ENCODE data around the gene PIK3R6.

Gene PIK3R6

GRCh38 chr17:8835631-8836364, 31.7 kb downstream of the PIK3R6 start:
- H3K4me3 ChIP-seq (ENCODE audit: low read depth, low read length) = no peak overlapping the region
- DNase-seq (ENCODE audit: low read depth) = no peak

- no peak for DNase-seq (ENCODE audit: low read depth)
- no peak overlapping the region for H3K4me3 ChIP-seq (ENCODE audit: low read depth, low read length)
Observed at GRCh38 chr17:8835106-8835505, 32.4 kb downstream of the PIK3R6 start.

GRCh38 chr17:8832711-8833352, 34.6 kb downstream of the PIK3R6 start:
- DNase-seq (ENCODE audit: low read depth) = no peak
- no peak overlapping the region for H3K4me3 ChIP-seq (ENCODE audit: low read depth, low read length)

GRCh38 chr17:8831234-8831849, 36.1 kb downstream of the PIK3R6 start:
- H3K4me3 ChIP-seq (ENCODE audit: low read depth, low read length) = no peak overlapping the region
- no peak for DNase-seq (ENCODE audit: low read depth)

- no peak overlapping the region for H3K4me3 ChIP-seq (ENCODE audit: low read depth, low read length)
- no peak for DNase-seq (ENCODE audit: low read depth)
Observed at GRCh38 chr17:8830141-8830540, 37.3 kb downstream of the PIK3R6 start.

- H3K4me3 ChIP-seq (ENCODE audit: low read depth, low read length) = no peak overlapping the region
- no peak for DNase-seq (ENCODE audit: low read depth)
Observed at GRCh38 chr17:8829036-8829941, 38.2 kb downstream of the PIK3R6 start.

- DNase-seq (ENCODE audit: low read depth) = no peak
- H3K4me3 ChIP-seq (ENCODE audit: low read depth, low read length) = no peak overlapping the region
Observed at GRCh38 chr17:8828517-8828875, 39.0 kb downstream of the PIK3R6 start.

GRCh38 chr17:8826808-8827435, 40.6 kb downstream of the PIK3R6 start:
- DNase-seq (ENCODE audit: low read depth) = no peak
- H3K4me3 ChIP-seq (ENCODE audit: low read depth, low read length) = no peak overlapping the region

- no peak overlapping the region for H3K4me3 ChIP-seq (ENCODE audit: low read depth, low read length)
- no peak for DNase-seq (ENCODE audit: low read depth)
Observed at GRCh38 chr17:8825802-8826201, 41.7 kb downstream of the PIK3R6 start.

GRCh38 chr17:8823279-8823678, 44.2 kb downstream of the PIK3R6 start:
- DNase-seq (ENCODE audit: low read depth) = no peak

GRCh38 chr17:8822401-8823035, 45.0 kb downstream of the PIK3R6 start:
- DNase-seq (ENCODE audit: low read depth) = no peak
- no peak overlapping the region for H3K4me3 ChIP-seq (ENCODE audit: low read depth, low read length)

More at GRCh38 chr17:8823279-8823678, 44.2 kb downstream of the PIK3R6 start:
- no peak overlapping the region for H3K4me3 ChIP-seq (ENCODE audit: low read depth, low read length)

GRCh38 chr17:8821446-8822105, 45.9 kb downstream of the PIK3R6 start:
- no peak for DNase-seq (ENCODE audit: low read depth)
- no peak overlapping the region for H3K4me3 ChIP-seq (ENCODE audit: low read depth, low read length)

GRCh38 chr17:8820311-8821010, 47.0 kb downstream of the PIK3R6 start:
- DNase-seq (ENCODE audit: low read depth) = no peak
- H3K4me3 ChIP-seq (ENCODE audit: low read depth, low read length) = no peak overlapping the region

- DNase-seq (ENCODE audit: low read depth) = no peak
Observed at GRCh38 chr17:8818654-8819330, 48.7 kb downstream of the PIK3R6 start.

GRCh38 chr17:8818047-8818446, 49.4 kb downstream of the PIK3R6 start:
- no peak for DNase-seq (ENCODE audit: low read depth)
- H3K4me3 ChIP-seq (ENCODE audit: low read depth, low read length) = no peak overlapping the region

More at GRCh38 chr17:8818654-8819330, 48.7 kb downstream of the PIK3R6 start:
- H3K4me3 ChIP-seq (ENCODE audit: low read depth, low read length) = no peak overlapping the region

- H3K4me3 ChIP-seq (ENCODE audit: low read depth, low read length) = no peak overlapping the region
- DNase-seq (ENCODE audit: low read depth) = no peak
Observed at GRCh38 chr17:8806926-8807550, 60.4 kb downstream of the PIK3R6 start.

Data from skeletal muscle cell (primary cell).